ENCODE measurements around the gene OR51B2. TPM values are rescaled to one million over a fixed set of nuclear protein-coding genes. Genes with fewer than 3 reads are reported as not detected.

The OR51B2 gene
- polyA plus RNA-seq, 4 donors = not detected

DNA sequence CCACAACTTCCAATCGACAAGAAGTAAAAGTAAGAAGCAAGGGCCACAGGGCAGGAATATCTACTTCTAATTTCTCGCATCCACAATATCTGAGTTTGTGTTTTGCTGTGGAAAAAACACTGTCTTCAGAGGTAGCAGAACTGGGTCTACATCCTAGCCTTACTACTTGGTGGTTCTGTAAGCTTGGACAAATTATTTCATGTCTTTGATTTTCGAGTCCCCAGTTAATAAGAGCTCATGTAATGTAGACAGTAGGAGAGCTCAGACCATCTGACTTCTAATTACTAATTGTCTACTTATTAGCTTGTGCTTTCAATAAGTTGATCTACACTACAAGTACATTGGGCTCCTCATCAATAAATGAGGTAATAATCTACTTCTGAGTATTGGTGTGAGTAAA, 41.0 kb downstream of the OR51B2 start:
- no peaks in the 10 kb centered on the region for H3K9me3 ChIP-seq (ENCODE audit: control insufficient read depth in 2 of 2, insufficient read depth in 1 of 2, low read depth in 1 of 2, low read length in 1 of 2)
- DNase-seq (no peak), FAIRE-seq (no peak)
- 59 to 72% (median 68%) methylated on average over 3 of the region's 3 CpGs for WGBS, 3 donors
- no peak overlapping the region for H3K27ac ChIP-seq (ENCODE audit: low read depth in 1 of 3, low read length in 2 of 3)
- H3K4me1 ChIP-seq (ENCODE audit: control insufficient read depth in 3 of 3, insufficient read depth in 2 of 3, low read depth in 1 of 3, low read length in 2 of 3) = no peaks in the 10 kb centered on the region
- no peaks in the 10 kb centered on the region for H3K27me3 ChIP-seq (ENCODE audit: control insufficient read depth in 3 of 3, insufficient read depth in 3 of 3, low read length in 3 of 3)
- no peaks in the 10 kb centered on the region for H3K36me3 ChIP-seq (ENCODE audit: control insufficient read depth in 3 of 3, insufficient read depth in 2 of 3, low read depth in 1 of 3, low read length in 3 of 3)
- H3K4me3 ChIP-seq (ENCODE audit: low read depth in 1 of 3, low read length in 3 of 3) = no peak overlapping the region

DNA sequence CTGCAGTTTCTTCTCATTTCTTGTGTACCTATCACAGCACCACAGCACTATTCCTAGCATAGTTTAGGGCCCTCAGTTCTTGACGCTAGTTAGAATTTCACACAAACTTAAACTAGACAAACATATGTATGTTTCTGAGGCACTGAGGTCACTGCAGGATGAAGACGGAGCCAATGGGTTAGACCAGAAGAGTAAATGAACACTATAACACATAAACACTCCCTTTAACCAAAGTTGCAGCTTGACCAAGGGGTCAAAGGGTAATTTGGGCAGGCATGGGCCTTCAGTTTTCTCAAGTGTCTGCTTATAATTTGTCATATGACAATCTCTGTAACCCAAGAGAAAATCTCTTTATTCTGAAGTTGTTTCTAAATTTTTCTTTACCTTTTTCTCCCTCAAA, 41.5 kb downstream of the OR51B2 start:
- Histone ChIP-seq H3K4me1 (ENCODE audit: control insufficient read depth in 3 of 3, insufficient read depth in 2 of 3, low read depth in 1 of 3, low read length in 2 of 3) (no peaks in the 10 kb centered on the region), H3K4me3 (ENCODE audit: low read depth in 1 of 3, low read length in 3 of 3) (no peak overlapping the region), H3K27me3 (ENCODE audit: control insufficient read depth in 3 of 3, insufficient read depth in 3 of 3, low read length in 3 of 3) (no peaks in the 10 kb centered on the region), H3K27ac (ENCODE audit: low read depth in 1 of 3, low read length in 2 of 3) (no peak overlapping the region), H3K9me3 (ENCODE audit: control insufficient read depth in 2 of 2, insufficient read depth in 1 of 2, low read depth in 1 of 2, low read length in 1 of 2) (no peaks in the 10 kb centered on the region), H3K36me3 (ENCODE audit: control insufficient read depth in 3 of 3, insufficient read depth in 2 of 3, low read depth in 1 of 3, low read length in 3 of 3) (no peaks in the 10 kb centered on the region)
- DNase-seq (no peak), FAIRE-seq (no peak)
- 60 to 74% (median 67%) methylated on average over 2 of the region's 2 CpGs for WGBS, 3 donors

DNA sequence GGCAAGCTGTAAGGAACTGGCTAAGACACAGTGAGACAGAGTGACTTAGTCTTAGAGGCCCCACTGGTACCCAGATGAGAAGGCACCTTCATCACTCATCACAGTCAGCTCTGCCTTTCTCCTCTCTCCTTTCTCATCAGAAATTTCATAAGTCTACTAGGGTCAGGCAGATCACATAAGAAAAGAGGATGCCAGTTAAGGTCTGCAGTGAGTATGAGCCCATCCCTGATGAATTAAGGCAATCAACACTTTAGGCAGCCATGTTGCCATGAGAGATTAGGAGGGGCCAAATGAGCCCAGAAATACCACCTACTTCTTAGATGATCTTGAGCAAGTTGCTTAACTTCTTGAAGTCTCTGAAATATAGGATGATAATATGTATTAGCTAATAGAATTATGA, 42.5 kb downstream of the OR51B2 start:
- Histone ChIP-seq H3K36me3 (ENCODE audit: control insufficient read depth in 3 of 3, insufficient read depth in 2 of 3, low read depth in 1 of 3, low read length in 3 of 3) (no peaks in the 10 kb centered on the region), H3K27me3 (ENCODE audit: control insufficient read depth in 3 of 3, insufficient read depth in 3 of 3, low read length in 3 of 3) (no peaks in the 10 kb centered on the region), H3K27ac (ENCODE audit: low read depth in 1 of 3, low read length in 2 of 3) (no peak overlapping the region), H3K4me1 (ENCODE audit: control insufficient read depth in 3 of 3, insufficient read depth in 2 of 3, low read depth in 1 of 3, low read length in 2 of 3) (no peaks in the 10 kb centered on the region), H3K4me3 (ENCODE audit: low read depth in 1 of 3, low read length in 3 of 3) (no peak overlapping the region), H3K9me3 (ENCODE audit: control insufficient read depth in 2 of 2, insufficient read depth in 1 of 2, low read depth in 1 of 2, low read length in 1 of 2) (no peaks in the 10 kb centered on the region)
- FAIRE-seq (no peak), DNase-seq (no peak)

DNA sequence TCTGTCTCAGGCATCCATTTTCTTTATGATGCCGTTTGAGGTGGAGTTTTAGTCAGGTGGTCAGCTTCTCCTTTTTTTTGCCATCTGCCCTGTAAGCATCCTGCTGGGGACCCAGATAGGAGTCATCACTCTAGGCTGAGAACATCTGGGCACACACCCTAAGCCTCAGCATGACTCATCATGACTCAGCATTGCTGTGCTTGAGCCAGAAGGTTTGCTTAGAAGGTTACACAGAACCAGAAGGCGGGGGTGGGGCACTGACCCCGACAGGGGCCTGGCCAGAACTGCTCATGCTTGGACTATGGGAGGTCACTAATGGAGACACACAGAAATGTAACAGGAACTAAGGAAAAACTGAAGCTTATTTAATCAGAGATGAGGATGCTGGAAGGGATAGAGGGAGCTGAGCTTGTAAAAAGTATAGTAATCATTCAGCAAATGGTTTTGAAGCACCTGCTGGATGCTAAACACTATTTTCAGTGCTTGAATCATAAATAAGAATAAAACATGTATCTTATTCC, 43.5 kb downstream of the OR51B2 start:
- 45 to 48% (median 48%) methylated on average over 3 of the region's 3 CpGs for WGBS, 3 donors
- no peaks in the 10 kb centered on the region for H3K27me3 ChIP-seq (ENCODE audit: control insufficient read depth in 3 of 3, insufficient read depth in 3 of 3, low read length in 3 of 3)

DNA sequence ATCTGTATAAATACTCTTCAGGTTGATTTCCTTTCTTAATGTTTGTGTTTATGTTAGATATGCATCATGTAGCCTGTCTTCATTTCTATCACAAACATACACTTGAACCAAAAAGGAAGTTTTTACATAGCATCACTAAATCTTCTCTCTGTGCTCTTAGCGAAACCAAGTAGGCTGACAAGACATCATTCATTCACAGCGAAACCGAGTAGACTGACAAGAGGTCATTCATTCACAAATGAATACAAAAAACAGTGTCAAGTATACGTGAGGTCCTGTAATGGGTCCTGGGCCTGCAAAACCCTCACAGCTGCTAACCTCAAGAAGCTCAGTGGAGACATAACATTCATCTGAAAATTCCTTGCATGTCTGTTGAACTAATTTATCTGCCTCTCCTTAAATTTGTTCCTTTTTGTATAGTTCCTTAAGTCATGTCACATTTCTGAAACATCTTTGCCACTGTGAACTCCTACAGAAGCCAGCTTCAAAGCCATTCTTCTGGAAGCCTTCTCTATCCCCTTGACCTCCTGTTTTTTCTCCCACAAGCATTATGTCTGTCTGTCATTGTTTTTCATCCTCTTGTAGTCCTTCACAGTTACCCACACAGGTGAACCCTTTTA, 44.5 kb downstream of the OR51B2 start:
- WGBS, 3 donors = 66 to 76% (median 74%) methylated on average over 4 of the region's 4 CpGs
- Histone ChIP-seq H3K36me3 (ENCODE audit: control insufficient read depth in 3 of 3, insufficient read depth in 2 of 3, low read depth in 1 of 3, low read length in 3 of 3) (no peaks in the 10 kb centered on the region), H3K4me3 (ENCODE audit: low read depth in 1 of 3, low read length in 3 of 3) (no peak overlapping the region), H3K27ac (ENCODE audit: low read depth in 1 of 3, low read length in 2 of 3) (no peak overlapping the region), H3K4me1 (ENCODE audit: control insufficient read depth in 3 of 3, insufficient read depth in 2 of 3, low read depth in 1 of 3, low read length in 2 of 3) (no peaks in the 10 kb centered on the region), H3K9me3 (ENCODE audit: control insufficient read depth in 2 of 2, insufficient read depth in 1 of 2, low read depth in 1 of 2, low read length in 1 of 2) (no peaks in the 10 kb centered on the region), H3K27me3 (ENCODE audit: control insufficient read depth in 3 of 3, insufficient read depth in 3 of 3, low read length in 3 of 3) (no peaks in the 10 kb centered on the region)
- FAIRE-seq (no peak), DNase-seq (no peak)

More for the DNA sequence above, 43.5 kb downstream of the OR51B2 start:
- FAIRE-seq (no peak), DNase-seq (peak in 1 of 2 donors; percentile 13)
- H3K4me1 ChIP-seq (ENCODE audit: control insufficient read depth in 3 of 3, insufficient read depth in 2 of 3, low read depth in 1 of 3, low read length in 2 of 3) = no peaks in the 10 kb centered on the region
- no peaks in the 10 kb centered on the region for H3K36me3 ChIP-seq (ENCODE audit: control insufficient read depth in 3 of 3, insufficient read depth in 2 of 3, low read depth in 1 of 3, low read length in 3 of 3)
- H3K4me3 ChIP-seq (ENCODE audit: low read depth in 1 of 3, low read length in 3 of 3) = no peak overlapping the region
- H3K9me3 ChIP-seq (ENCODE audit: control insufficient read depth in 2 of 2, insufficient read depth in 1 of 2, low read depth in 1 of 2, low read length in 1 of 2) = no peaks in the 10 kb centered on the region
- H3K27ac ChIP-seq (ENCODE audit: low read depth in 1 of 3, low read length in 2 of 3) = no peak overlapping the region

DNA sequence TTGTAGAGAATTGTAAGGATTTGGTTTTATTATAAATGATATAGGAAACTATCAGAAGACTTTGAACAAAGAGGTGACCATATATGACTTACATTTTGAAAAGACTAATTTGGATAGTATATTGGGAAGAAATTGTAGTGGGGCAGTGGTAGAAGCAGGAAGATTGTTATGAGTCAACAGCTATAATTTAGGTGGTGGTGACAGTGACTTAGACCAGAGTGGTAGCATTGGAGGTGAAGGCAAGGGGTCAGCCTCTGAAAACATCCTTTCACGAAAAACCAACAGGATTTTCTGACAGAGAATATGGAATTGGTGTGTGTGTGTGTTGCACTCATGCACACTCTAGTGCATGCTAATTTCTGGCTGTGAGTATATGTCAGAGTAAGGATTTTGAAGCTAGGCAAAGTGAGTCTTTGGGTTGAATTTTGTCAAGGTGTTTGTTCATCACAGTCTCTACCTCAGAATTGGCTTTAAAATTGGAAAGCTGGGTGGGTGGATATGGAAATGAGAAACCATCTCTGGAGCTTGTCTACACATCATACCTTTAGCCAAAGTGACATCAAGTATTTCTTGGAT, 46.2 kb downstream of the OR51B2 start:
- Histone ChIP-seq H3K27me3 (ENCODE audit: control insufficient read depth in 3 of 3, insufficient read depth in 3 of 3, low read length in 3 of 3) (no peaks in the 10 kb centered on the region), H3K36me3 (ENCODE audit: control insufficient read depth in 3 of 3, insufficient read depth in 2 of 3, low read depth in 1 of 3, low read length in 3 of 3) (no peaks in the 10 kb centered on the region), H3K9me3 (ENCODE audit: control insufficient read depth in 2 of 2, insufficient read depth in 1 of 2, low read depth in 1 of 2, low read length in 1 of 2) (no peaks in the 10 kb centered on the region), H3K4me3 (ENCODE audit: low read depth in 1 of 3, low read length in 3 of 3) (no peak overlapping the region), H3K4me1 (ENCODE audit: control insufficient read depth in 3 of 3, insufficient read depth in 2 of 3, low read depth in 1 of 3, low read length in 2 of 3) (no peaks in the 10 kb centered on the region), H3K27ac (ENCODE audit: low read depth in 1 of 3, low read length in 2 of 3) (no peak overlapping the region)
- 48 to 67% (median 58%) methylated on average over 1 of the region's 1 CpG for WGBS, 3 donors
- no peak for FAIRE-seq
- no peak for DNase-seq

DNA sequence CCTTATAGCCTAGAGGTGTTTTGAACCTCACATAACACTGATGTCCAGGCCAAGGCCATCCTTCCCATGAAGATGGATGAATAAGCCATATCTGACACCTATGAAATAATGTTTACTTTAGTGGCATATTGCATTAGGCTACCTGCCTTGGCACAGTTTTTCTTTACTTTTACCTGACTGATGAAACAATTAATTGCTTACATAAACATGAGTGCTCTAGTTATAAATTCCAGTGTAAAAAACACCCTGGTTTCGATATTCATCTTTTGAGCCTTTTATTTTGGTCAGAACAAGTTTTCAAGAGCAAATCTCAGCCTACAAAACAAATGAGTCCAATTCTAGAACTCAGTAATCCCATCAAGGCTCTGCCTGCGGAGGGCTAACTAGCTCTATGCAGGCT, 47.4 kb downstream of the OR51B2 start:
- Histone ChIP-seq H3K4me1 (ENCODE audit: control insufficient read depth in 3 of 3, insufficient read depth in 2 of 3, low read depth in 1 of 3, low read length in 2 of 3) (no peaks in the 10 kb centered on the region), H3K36me3 (ENCODE audit: control insufficient read depth in 3 of 3, insufficient read depth in 2 of 3, low read depth in 1 of 3, low read length in 3 of 3) (no peaks in the 10 kb centered on the region), H3K4me3 (ENCODE audit: low read depth in 1 of 3, low read length in 3 of 3) (no peak overlapping the region), H3K27ac (ENCODE audit: low read depth in 1 of 3, low read length in 2 of 3) (no peak overlapping the region), H3K9me3 (ENCODE audit: control insufficient read depth in 2 of 2, insufficient read depth in 1 of 2, low read depth in 1 of 2, low read length in 1 of 2) (no peaks in the 10 kb centered on the region), H3K27me3 (ENCODE audit: control insufficient read depth in 3 of 3, insufficient read depth in 3 of 3, low read length in 3 of 3) (no peaks in the 10 kb centered on the region)
- DNase-seq (no peak), FAIRE-seq (no peak)
- 69 to 81% (median 72%) methylated on average over 2 of the region's 2 CpGs for WGBS, 3 donors

DNA sequence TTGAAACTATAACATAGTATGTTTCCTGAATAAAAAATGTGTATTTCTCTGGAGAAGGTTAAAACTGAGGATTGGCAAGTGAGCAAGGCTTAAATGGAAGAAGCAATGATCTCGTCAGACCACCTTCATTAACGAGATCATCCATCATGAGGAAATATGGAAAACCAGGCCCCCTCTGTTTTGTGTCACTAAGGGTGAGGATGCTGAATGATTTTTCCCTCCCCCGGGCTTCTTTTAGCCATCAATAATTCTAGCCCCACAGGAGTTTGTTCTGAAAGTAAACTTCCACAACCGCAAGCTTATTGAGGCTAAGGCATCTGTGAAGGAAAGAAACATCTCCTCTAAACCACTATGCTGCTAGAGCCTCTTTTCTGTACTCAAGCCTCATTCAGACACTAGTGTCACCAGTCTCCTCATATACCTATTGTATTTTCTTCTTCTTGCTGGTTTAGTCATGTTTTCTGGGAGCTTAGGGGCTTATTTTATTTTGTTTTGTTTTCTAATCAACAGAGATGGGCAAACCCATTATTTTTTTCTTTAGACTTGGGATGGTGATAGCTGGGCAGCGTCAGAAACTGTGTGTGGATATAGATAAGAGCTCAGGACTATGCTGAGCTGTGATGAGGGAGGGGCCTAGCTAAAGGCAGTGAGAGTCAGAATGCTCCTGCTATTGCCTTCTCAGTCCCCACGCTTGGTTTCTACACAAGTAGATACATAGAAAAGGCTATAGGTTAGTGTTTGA, 48.6 kb downstream of the OR51B2 start:
- 57 to 72% (median 60%) methylated on average over 6 of the region's 6 CpGs for WGBS, 3 donors
- Histone ChIP-seq H3K36me3 (ENCODE audit: control insufficient read depth in 3 of 3, insufficient read depth in 2 of 3, low read depth in 1 of 3, low read length in 3 of 3) (no peaks in the 10 kb centered on the region), H3K27me3 (ENCODE audit: control insufficient read depth in 3 of 3, insufficient read depth in 3 of 3, low read length in 3 of 3) (no peaks in the 10 kb centered on the region), H3K4me1 (ENCODE audit: control insufficient read depth in 3 of 3, insufficient read depth in 2 of 3, low read depth in 1 of 3, low read length in 2 of 3) (no peaks in the 10 kb centered on the region), H3K9me3 (ENCODE audit: control insufficient read depth in 2 of 2, insufficient read depth in 1 of 2, low read depth in 1 of 2, low read length in 1 of 2) (no peaks in the 10 kb centered on the region), H3K4me3 (ENCODE audit: low read depth in 1 of 3, low read length in 3 of 3) (no peak overlapping the region), H3K27ac (ENCODE audit: low read depth in 1 of 3, low read length in 2 of 3) (no peak overlapping the region)
- FAIRE-seq (no peak), DNase-seq (no peak)

Measured in small intestine (tissue), 7 donors.